A673 (cell line): Measurements from ENCODE around the gene ZBTB47. TPM values are rescaled to one million over a fixed set of nuclear protein-coding genes. Genes with fewer than 3 reads are reported as not detected.

ENCODE experiments used
- BruUV-seq: library from RNA; stranded (reverse); fragments of 400-500 nt; replicated peaks from 2 replicates; lab custom pipeline; 2021; lab: Mats Ljungman, UMichigan
- CTCF ChIA-PET: fragments of 300-600 bp; sonication (Branson Sonifier 250); formaldehyde crosslinking; loops from one replicate; lab custom pipeline; 2022; ENCODE audit warnings: antibody characterized with exemption; lab: Charles Lee
- POLR2A ChIA-PET: fragments of 300-600 bp; sonication (Branson Sonifier 250); formaldehyde crosslinking; loops from one replicate; lab custom pipeline; 2022; ENCODE audit warnings: antibody characterized with exemption; ENCODE audit not compliant: low non-redundant PET; lab: Charles Lee
- DNase-seq: peaks from one replicate; pipeline ENCODE4 v3.0.0-alpha.2; 2015; ENCODE audit warnings: low spot score
- H3K27ac ChIP-seq: fragments of 200-600 bp; sonication (generic); 2 replicates; pipeline ENCODE4 v1.5.1; 2016; ENCODE audit warnings: mixed run types, low read depth, mild to moderate bottlenecking, mixed read lengths, antibody characterized with exemption, low read length; ENCODE audit not compliant: poor library complexity, severe bottlenecking
- H3K27me3 ChIP-seq: fragments of 200-600 bp; sonication (generic); replicated peaks from 2 replicates; pipeline ENCODE4 v1.6.1; 2017; ENCODE audit warnings: mixed run types, low read depth, mild to moderate bottlenecking, mixed read lengths, antibody characterized with exemption, low read length; ENCODE audit not compliant: insufficient read depth, poor library complexity
- H3K36me3 ChIP-seq: fragments of 200-600 bp; sonication (generic); 2 replicates; pipeline ENCODE4 v1.6.1; 2016; ENCODE audit warnings: mixed run types, mild to moderate bottlenecking, mixed read lengths, antibody characterized with exemption, low read length; ENCODE audit not compliant: insufficient read depth, poor library complexity, severe bottlenecking
- H3K4me1 ChIP-seq: fragments of 200-600 bp; sonication (generic); 2 replicates; pipeline ENCODE4 v1.6.1; 2017; ENCODE audit warnings: mixed run types, mild to moderate bottlenecking, mixed read lengths, antibody characterized with exemption, low read length; ENCODE audit not compliant: insufficient read depth, poor library complexity, severe bottlenecking
- H3K4me3 ChIP-seq: fragments of 200-600 bp; sonication (generic); 2 replicates; pipeline ENCODE4 v1.5.1; 2016; ENCODE audit warnings: low read depth, mixed run types, mild to moderate bottlenecking, mixed read lengths, low read length; ENCODE audit not compliant: poor library complexity, severe bottlenecking
- H3K9me3 ChIP-seq: fragments of 200-600 bp; sonication (generic); 2 replicates; pipeline ENCODE4 v1.6.1; 2016; ENCODE audit warnings: mixed run types, low read depth, mild to moderate bottlenecking, mixed read lengths, antibody characterized with exemption, low read length; ENCODE audit not compliant: poor library complexity, severe bottlenecking
- EZH2 ChIP-seq: fragments of 200-600 bp; sonication (generic); IDR thresholded peaks from 2 replicates; pipeline ENCODE4 v1.6.1; 2017; ENCODE audit warnings: borderline replicate concordance, low read depth, mild to moderate bottlenecking, mixed read lengths, antibody characterized with exemption, low read length; ENCODE audit not compliant: poor library complexity, severe bottlenecking
- intact Hi-C: fragments of 100-400 bp; cut with micrococcal nuclease; formaldehyde crosslinking; loops from one replicate; pipeline ENCODE4 v1.10.0; 2022; ENCODE audit not compliant: unreplicated experiment
- total RNA-seq: library from RNA; stranded (reverse); gene quantifications from 2 replicates; pipeline ENCODE4 v1.2.3, GENCODE V29; 2021
- TF ChIP-seq, protein P1 (sequence below): fragments of 300-800, 200-600 bp; sonication (generic); conservative IDR thresholded peaks from 2 replicates; pipeline ENCODE4 v1.5.1; 2017; ENCODE audit warnings: low read depth, mild to moderate bottlenecking, antibody characterized with exemption, low read length, moderate library complexity, mixed read lengths

ZBTB47 gene
- total RNA-seq, 1 experiment from 2014 or later, result 4.4 TPM

DNA sequence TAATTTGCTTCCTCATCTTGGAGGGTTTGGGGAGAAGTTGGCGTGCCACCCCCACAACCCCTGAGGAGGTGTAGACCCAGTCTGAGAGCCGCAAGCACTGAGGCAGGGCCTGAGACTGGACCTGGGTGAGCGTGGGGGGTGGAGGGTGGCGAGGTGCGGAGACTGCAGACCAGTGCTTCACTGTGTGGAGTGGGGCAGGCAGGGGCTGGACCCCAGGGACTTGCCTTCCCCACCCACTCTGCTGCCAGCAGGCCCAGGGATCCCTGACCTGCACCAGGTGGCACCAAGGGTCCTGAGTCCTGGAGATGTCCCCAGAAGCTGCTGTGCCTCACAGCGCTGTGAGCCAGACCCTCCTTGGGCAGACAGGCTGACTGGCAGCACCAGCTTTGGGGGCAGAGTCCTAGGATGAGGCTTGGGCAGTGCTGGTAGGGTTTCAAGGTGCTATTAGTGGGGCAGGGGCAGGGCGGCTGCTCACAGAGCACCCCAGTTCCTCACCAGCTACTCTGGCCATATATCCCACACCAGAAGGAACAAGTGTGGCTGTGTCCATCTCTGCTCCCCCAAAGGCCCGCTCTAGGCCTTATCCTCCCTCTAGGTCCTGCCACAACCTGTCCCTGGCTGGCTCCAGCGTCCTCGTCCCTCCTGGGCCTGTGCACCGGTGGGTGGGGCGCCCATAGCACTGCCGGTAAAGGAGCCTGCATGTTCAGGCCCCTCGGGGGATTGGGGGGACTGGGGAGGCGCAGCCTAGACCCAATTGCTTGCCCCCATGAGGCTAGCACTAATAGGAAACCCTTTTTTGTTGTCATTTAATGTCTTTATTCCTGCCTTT lies 11.8 kb downstream of the ZBTB47 start:
- no peak overlapping the region for H3K27ac ChIP-seq
- CTCF ChIA-PET, result no interaction called here
- H3K4me3 ChIP-seq, result no peak overlapping the region
- TF ChIP-seq EZH2, result no peak
- TF ChIP-seq, protein P1, sequence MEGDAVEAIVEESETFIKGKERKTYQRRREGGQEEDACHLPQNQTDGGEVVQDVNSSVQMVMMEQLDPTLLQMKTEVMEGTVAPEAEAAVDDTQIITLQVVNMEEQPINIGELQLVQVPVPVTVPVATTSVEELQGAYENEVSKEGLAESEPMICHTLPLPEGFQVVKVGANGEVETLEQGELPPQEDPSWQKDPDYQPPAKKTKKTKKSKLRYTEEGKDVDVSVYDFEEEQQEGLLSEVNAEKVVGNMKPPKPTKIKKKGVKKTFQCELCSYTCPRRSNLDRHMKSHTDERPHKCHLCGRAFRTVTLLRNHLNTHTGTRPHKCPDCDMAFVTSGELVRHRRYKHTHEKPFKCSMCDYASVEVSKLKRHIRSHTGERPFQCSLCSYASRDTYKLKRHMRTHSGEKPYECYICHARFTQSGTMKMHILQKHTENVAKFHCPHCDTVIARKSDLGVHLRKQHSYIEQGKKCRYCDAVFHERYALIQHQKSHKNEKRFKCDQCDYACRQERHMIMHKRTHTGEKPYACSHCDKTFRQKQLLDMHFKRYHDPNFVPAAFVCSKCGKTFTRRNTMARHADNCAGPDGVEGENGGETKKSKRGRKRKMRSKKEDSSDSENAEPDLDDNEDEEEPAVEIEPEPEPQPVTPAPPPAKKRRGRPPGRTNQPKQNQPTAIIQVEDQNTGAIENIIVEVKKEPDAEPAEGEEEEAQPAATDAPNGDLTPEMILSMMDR, result no peak
- intact Hi-C loops, result no loop called here
- no peaks in the 10 kb centered on the region for H3K36me3 ChIP-seq
- POLR2A ChIA-PET, result no interaction called here
- H3K9me3 ChIP-seq, result no peaks in the 10 kb centered on the region
- no peaks in the 10 kb centered on the region for H3K27me3 ChIP-seq
- H3K4me1 ChIP-seq, result no peaks in the 10 kb centered on the region
- BruUV-seq, result no TSS peak
- no peak for DNase-seq

DNA sequence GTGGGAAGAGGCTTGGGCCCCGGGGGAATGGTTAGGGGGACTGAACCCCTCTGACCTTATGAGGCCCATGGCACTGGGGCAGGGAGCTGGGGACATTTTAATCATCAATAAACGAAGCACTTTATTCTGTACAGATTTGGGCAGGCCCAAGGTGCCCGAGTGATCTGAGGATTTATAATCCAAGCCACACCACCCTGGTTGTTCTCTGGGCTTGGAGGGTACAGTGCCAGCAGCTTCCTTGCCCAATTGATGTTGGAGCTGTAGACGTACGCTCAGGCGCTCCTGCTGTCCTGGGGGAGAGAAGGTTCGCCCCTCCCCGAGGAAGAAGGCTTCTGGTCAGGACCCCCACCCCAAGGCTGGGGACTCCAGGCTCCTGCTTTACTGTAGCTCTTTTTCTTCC lies 12.5 kb downstream of the ZBTB47 start:
- CTCF ChIA-PET, result no interaction called here

DNA sequence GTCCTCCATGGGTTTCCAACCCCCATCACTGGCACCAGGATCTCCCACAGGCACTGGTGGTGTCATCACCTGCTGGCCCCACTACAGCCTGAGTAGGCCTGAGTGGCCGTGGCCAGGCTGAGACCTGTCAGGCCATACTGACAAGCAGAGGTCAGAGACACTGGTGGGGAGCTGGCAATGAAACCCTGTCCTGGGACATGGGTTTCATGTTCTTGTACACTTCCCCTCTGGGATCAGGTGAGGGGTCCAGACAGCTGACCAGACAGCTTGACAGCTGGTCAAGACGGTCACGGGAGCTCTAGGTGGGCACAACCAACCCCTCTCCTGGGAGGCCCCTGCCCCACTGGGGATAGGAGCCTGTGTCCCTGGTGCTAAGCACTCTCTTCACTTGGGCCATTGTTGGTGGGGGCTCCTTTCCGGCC lies 13.1 kb downstream of the ZBTB47 start:
- Histone ChIP-seq H3K36me3 (no peaks in the 10 kb centered on the region), H3K9me3 (no peaks in the 10 kb centered on the region)
- intact Hi-C loops, result no loop called here

More for the DNA sequence above, 12.5 kb downstream of the ZBTB47 start:
- H3K27ac ChIP-seq, result no peak overlapping the region
- intact Hi-C loops, result no loop called here
- H3K27me3 ChIP-seq, result no peaks in the 10 kb centered on the region
- TF ChIP-seq, protein P1, result no peak
- TF ChIP-seq EZH2, result no peak
- H3K9me3 ChIP-seq, result no peaks in the 10 kb centered on the region
- no peaks in the 10 kb centered on the region for H3K4me1 ChIP-seq
- H3K36me3 ChIP-seq, result no peaks in the 10 kb centered on the region
- no TSS peak for BruUV-seq
- H3K4me3 ChIP-seq, result no peak overlapping the region
- POLR2A ChIA-PET, result no interaction called here
- no peak for DNase-seq

More for the DNA sequence above, 13.1 kb downstream of the ZBTB47 start:
- TF ChIP-seq, protein P1, result no peak
- TF ChIP-seq EZH2, result no peak
- Histone ChIP-seq H3K27ac (no peak overlapping the region), H3K4me3 (no peak overlapping the region), H3K27me3 (no peaks in the 10 kb centered on the region), H3K4me1 (no peaks in the 10 kb centered on the region)
- no TSS peak for BruUV-seq
- no peak for DNase-seq
- CTCF ChIA-PET, result no interaction called here
- POLR2A ChIA-PET, result no interaction called here
